ENCODE measurements around the gene SWSAP1.
"Not testable (repeated sequence)": the region's sequence is repeated elsewhere in the genome, so short reads cannot be mapped to it uniquely, and the experiment has no call there.

SWSAP1 gene

GRCh38 chr19:11404588-11405222 is 30.2 kb downstream of the SWSAP1 start:
- H3K4me3 ChIP-seq (ENCODE audit: low read length, poor library complexity, severe bottlenecking) = no peak overlapping the region
- no peaks in the 10 kb centered on the region for H4K20me1 ChIP-seq (ENCODE audit: insufficient read depth, low read length, poor library complexity, severe bottlenecking)
- no peak overlapping the region for H3K4me2 ChIP-seq (ENCODE audit: low read depth, low read length, poor library complexity, severe bottlenecking)
- H3K4me1 ChIP-seq (ENCODE audit: insufficient read depth, low read length, poor library complexity, severe bottlenecking) = no peaks in the 10 kb centered on the region
- H3K9me3 ChIP-seq (ENCODE audit: insufficient read depth, low read depth, low read length) = no peaks in the 10 kb centered on the region
- no peak overlapping the region; the same call in 1 of the 2 replicates for H2AFZ ChIP-seq (ENCODE audit: low read length)
- no peaks in the 10 kb centered on the region for H3K79me2 ChIP-seq (ENCODE audit: insufficient read depth, low read length)
- H3K36me3 ChIP-seq (ENCODE audit: insufficient read depth, low read length) = no peaks in the 10 kb centered on the region
- H3K9ac ChIP-seq (ENCODE audit: low read depth, low read length, poor library complexity, severe bottlenecking) = no peak overlapping the region
- H3K9me2 ChIP-seq (replicated peaks; ENCODE audit: low read depth, low read length) = no peaks in the 10 kb centered on the region
- no peaks in the 10 kb centered on the region for H3K27me3 ChIP-seq (ENCODE audit: insufficient read depth, low read length, poor library complexity, severe bottlenecking)
- TF ChIP-seq CTCF (conservative IDR thresholded peaks at IDR 0.05; ENCODE audit: low read length) = no peak
- no peak for TF ChIP-seq EZH2phosphoT487 (IDR thresholded peaks at IDR 0.05; ENCODE audit: borderline replicate concordance)
- no peaks in the 10 kb centered on the region for H3F3A ChIP-seq (ENCODE audit: low read depth)

GRCh38 chr19:11405846-11406643 is 31.6 kb downstream of the SWSAP1 start:
- H3K4me2 ChIP-seq (ENCODE audit: low read depth, low read length, poor library complexity, severe bottlenecking) = no peak overlapping the region
- no peaks in the 10 kb centered on the region for H4K20me1 ChIP-seq (ENCODE audit: insufficient read depth, low read length, poor library complexity, severe bottlenecking)

GRCh38 chr19:11406703-11407236 is 32.3 kb downstream of the SWSAP1 start:
- H4K20me1 ChIP-seq (ENCODE audit: insufficient read depth, low read length, poor library complexity, severe bottlenecking); H3K4me1 ChIP-seq (ENCODE audit: insufficient read depth, low read length, poor library complexity, severe bottlenecking); H3K4me3 ChIP-seq (ENCODE audit: low read length, poor library complexity, severe bottlenecking); H3K9ac ChIP-seq (ENCODE audit: low read depth, low read length, poor library complexity, severe bottlenecking); H3K79me2 ChIP-seq (ENCODE audit: insufficient read depth, low read length); H3K36me3 ChIP-seq (ENCODE audit: insufficient read depth, low read length); H3F3A ChIP-seq (ENCODE audit: low read depth); H3K9me3 ChIP-seq (ENCODE audit: insufficient read depth, low read depth, low read length); H3K9me2 ChIP-seq (replicated peaks; ENCODE audit: low read depth, low read length); H3K4me2 ChIP-seq (ENCODE audit: low read depth, low read length, poor library complexity, severe bottlenecking); H2AFZ ChIP-seq (ENCODE audit: low read length); H3K27me3 ChIP-seq (ENCODE audit: insufficient read depth, low read length, poor library complexity, severe bottlenecking): not testable (repeated sequence)

More at GRCh38 chr19:11405846-11406643, 31.6 kb downstream of the SWSAP1 start:
- Histone ChIP-seq H2AFZ (ENCODE audit: low read length) (no peak overlapping the region), H3F3A (ENCODE audit: low read depth) (no peaks in the 10 kb centered on the region), H3K27me3 (ENCODE audit: insufficient read depth, low read length, poor library complexity, severe bottlenecking) (no peaks in the 10 kb centered on the region), H3K9me2 (replicated peaks; ENCODE audit: low read depth, low read length) (no peaks in the 10 kb centered on the region), H3K9me3 (ENCODE audit: insufficient read depth, low read depth, low read length) (no peaks in the 10 kb centered on the region), H3K4me3 (ENCODE audit: low read length, poor library complexity, severe bottlenecking) (no peak overlapping the region), H3K9ac (ENCODE audit: low read depth, low read length, poor library complexity, severe bottlenecking) (no peak overlapping the region), H3K4me1 (ENCODE audit: insufficient read depth, low read length, poor library complexity, severe bottlenecking) (no peaks in the 10 kb centered on the region), H3K79me2 (ENCODE audit: insufficient read depth, low read length) (no peaks in the 10 kb centered on the region), H3K36me3 (ENCODE audit: insufficient read depth, low read length) (no peaks in the 10 kb centered on the region)
- TF ChIP-seq CTCF (conservative IDR thresholded peaks at IDR 0.05; ENCODE audit: low read length) (no peak), EZH2phosphoT487 (IDR thresholded peaks at IDR 0.05; ENCODE audit: borderline replicate concordance) (no peak)

All from Loucy (cell line).